GM12878 (cell line): ENCODE data around the gene NCF4. TPM values are rescaled to one million over a fixed set of nuclear protein-coding genes. Genes with fewer than 3 reads are reported as not detected.

Source experiments
- ATF7 ChIP-seq: fragments of 450-650 bp; IDR thresholded peaks from 2 replicates; pipeline ENCODE4 v1.6.1; 2016; ENCODE audit warnings: low read depth, mild to moderate bottlenecking
- BCL11A ChIP-seq: IDR thresholded peaks from 2 replicates; pipeline ENCODE4 v1.6.1; 2011; ENCODE audit warnings: low read depth, low read length
- BHLHE40 ChIP-seq, 2 experiments: fragments of 450-650 bp in 1 of 2; IDR thresholded peaks; 2 replicates each; pipeline ENCODE4 v1.6.1; 2011 to 2017; ENCODE audit warnings: low read depth in 2 of 2, borderline replicate concordance in 1 of 2, improper control_type of control experiment in 1 of 2, low read length in 1 of 2, mild to moderate bottlenecking in 1 of 2
- CHD2 ChIP-seq: IDR thresholded peaks from 2 replicates; pipeline ENCODE4 v1.6.1; 2011; ENCODE audit warnings: low read depth, low read length, improper control_type of control experiment, borderline replicate concordance
- DPF2 ChIP-seq: fragments of 450-650 bp; IDR thresholded peaks from 2 replicates; pipeline ENCODE4 v1.6.1; 2017; ENCODE audit warnings: mild to moderate bottlenecking
- ESRRA ChIP-seq: IDR thresholded peaks from 2 replicates; pipeline ENCODE4 v1.6.1; 2012; ENCODE audit warnings: mild to moderate bottlenecking, low read length, improper control_type of control experiment
- IKZF2 ChIP-seq, 2 experiments: fragments of 450-650 bp; IDR thresholded peaks; 2 replicates each; pipeline ENCODE4 v1.6.1; 2017; ENCODE audit warnings: mild to moderate bottlenecking in 2 of 2, moderate library complexity in 2 of 2
- JUNB ChIP-seq: IDR thresholded peaks from 2 replicates; pipeline ENCODE4 v1.6.1; 2016; ENCODE audit warnings: antibody characterized with exemption, mild to moderate bottlenecking
- KLF5 ChIP-seq: fragments of 450-650 bp; IDR thresholded peaks from 2 replicates; pipeline ENCODE4 v1.6.1; 2014; ENCODE audit warnings: mild to moderate bottlenecking; ENCODE audit not compliant: partially characterized antibody
- MLLT1 ChIP-seq: fragments of 450-650 bp; IDR thresholded peaks from 2 replicates; pipeline ENCODE4 v1.6.1; 2016; ENCODE audit warnings: mild to moderate bottlenecking
- MTA2 ChIP-seq: fragments of 450-650 bp; IDR thresholded peaks from 2 replicates; pipeline ENCODE4 v1.6.1; 2016; ENCODE audit warnings: low read depth, mild to moderate bottlenecking, moderate library complexity
- MTA3 ChIP-seq: IDR thresholded peaks from 2 replicates; pipeline ENCODE4 v1.6.1; 2012; ENCODE audit warnings: low read length, inconsistent platforms, borderline replicate concordance
- MYB ChIP-seq: fragments of 150-350 bp; IDR thresholded peaks from 2 replicates; pipeline ENCODE4 v1.6.1; 2014; ENCODE audit warnings: mild to moderate bottlenecking, low read depth, low read length, borderline replicate concordance
- NR2C2 ChIP-seq: IDR thresholded peaks from 2 replicates; pipeline ENCODE4 v1.6.1; 2011; ENCODE audit warnings: borderline replicate concordance, low read depth; ENCODE audit not compliant: control insufficient read depth, insufficient read length
- PAX8 ChIP-seq: fragments of 450-650 bp; IDR thresholded peaks from 2 replicates; pipeline ENCODE4 v1.6.1; 2017; ENCODE audit warnings: mild to moderate bottlenecking, moderate library complexity
- POU2F2 ChIP-seq: IDR thresholded peaks from 3 replicates; pipeline ENCODE4 v1.6.1; 2011; ENCODE audit warnings: low read depth, mild to moderate bottlenecking, low read length, borderline replicate concordance
- RAD21 ChIP-seq: IDR thresholded peaks from 2 replicates; pipeline ENCODE4 v1.6.1; 2011; ENCODE audit warnings: mild to moderate bottlenecking, low read depth, low read length, moderate library complexity; ENCODE audit not compliant: insufficient read depth
- RELA ChIP-seq: fragments of 450-650 bp; IDR thresholded peaks from 2 replicates; pipeline ENCODE4 v1.8.0; 2014; ENCODE audit warnings: borderline replicate concordance; ENCODE audit not compliant: partially characterized antibody
- RUNX3 ChIP-seq: IDR thresholded peaks from 2 replicates; pipeline ENCODE4 v1.6.1; 2012; ENCODE audit warnings: low read length, inconsistent platforms
- SMARCA5 ChIP-seq: fragments of 450-650 bp; IDR thresholded peaks from 2 replicates; pipeline ENCODE4 v1.6.1; 2017; ENCODE audit warnings: mild to moderate bottlenecking
- SPI1 ChIP-seq: IDR thresholded peaks from 2 replicates; pipeline ENCODE4 v1.6.1; 2011; ENCODE audit warnings: low read depth, mild to moderate bottlenecking, low read length, moderate library complexity, borderline replicate concordance; ENCODE audit not compliant: insufficient read depth
- SUZ12 ChIP-seq: fragments of 200-600 bp; sonication (generic); IDR thresholded peaks from one replicate; pipeline ENCODE4 v1.6.1; 2018; ENCODE audit warnings: antibody characterized with exemption, mild to moderate bottlenecking; ENCODE audit not compliant: unreplicated experiment
- TAF1 ChIP-seq: IDR thresholded peaks from 2 replicates; pipeline ENCODE4 v1.6.1; 2011; ENCODE audit warnings: mild to moderate bottlenecking, low read depth, low read length, borderline replicate concordance
- ZBED1 ChIP-seq: IDR thresholded peaks from 2 replicates; pipeline ENCODE4 v1.6.1; 2016; ENCODE audit warnings: borderline replicate concordance
- ZNF687 ChIP-seq: fragments of 450-650 bp; IDR thresholded peaks from 2 replicates; pipeline ENCODE4 v1.6.1; 2017; ENCODE audit warnings: mild to moderate bottlenecking, moderate library complexity
- polyA plus RNA-seq, 11 experiments: library from polyadenylated mRNA; depleted of rRNA in 4 of 11; unstranded in 6 of 11; stranded (reverse) in 5 of 11; fragments of >200 nt; fragmentation: Nextera tagmentation in 4 of 11; fragmentation: Illumina TruSeq in 1 of 11; extraction: Ambion mirVana in 4 of 11; extraction: Trizol in 1 of 11; gene quantifications; 1 replicate in 1 of 11; 2 replicates in 10 of 11; pipeline versions ENCODE4 v1.2.1 to v1.2.3, GENCODE V29; 2011 to 2016; ENCODE audit warnings: inconsistent platforms in 2 of 11, missing spikeins in 2 of 11, low read depth in 1 of 11
- total RNA-seq, 4 experiments: library from RNA; depleted of rRNA in 3 of 4; stranded (reverse); fragments of >200 nt in 3 of 4; fragmentation: Illumina TruSeq in 1 of 4; extraction: Trizol in 1 of 4; gene quantifications; 2 replicates each; pipeline versions ENCODE4 v1.2.1 to v1.2.3, GENCODE V29; 2013 to 2021

The NCF4 gene
- total and polyA plus RNA-seq, 10 of the 15 experiments (the other 5 are each of a cell fraction or from before 2014, with no cell fraction given): 22.9 to 136 (median 72.5) TPM

GRCh38 chr22:36921309-36922104 lies 60.7 kb downstream of the NCF4 start (continued):
- peak; percentile 94 for TF ChIP-seq SPI1
- TF ChIP-seq SUZ12: no peak
- no peak for TF ChIP-seq NR2C2
- peak; percentile 91 for TF ChIP-seq ZNF687
- peak; percentile 75; the same call in 1 of the 2 replicates for TF ChIP-seq DPF2
- TF ChIP-seq MLLT1: peak; percentile 91
- peak; percentile 71; the same call in 1 of the 2 replicates for TF ChIP-seq MTA2
- 0 out of 2 replicates have a peak, but pooled peaks have one; percentile 31 for TF ChIP-seq JUNB
- TF ChIP-seq KLF5: no peak
- TF ChIP-seq ATF7: peak; percentile 51; the same call in 1 of the 2 replicates
- 0 out of 2 replicates have a peak, but pooled peaks have one; percentile 12 for TF ChIP-seq CHD2
- peak in 1 of 2 experiments; percentile 28; a peak in 1 of 4 replicates for TF ChIP-seq BHLHE40 (IDR thresholded peaks at IDR 0.05; ENCODE audit: borderline replicate concordance in 1 of 2, low read depth in 2 of 2, low read length in 1 of 2)
- TF ChIP-seq RUNX3: 0 out of 2 replicates have a peak, but pooled peaks have one; percentile 35
- 0 out of 2 replicates have a peak, but pooled peaks have one; percentile 40 for TF ChIP-seq TAF1
- peak; percentile 31; the same call in 1 of the 2 replicates for TF ChIP-seq ZBED1
- peak; percentile 84 to 89 for TF ChIP-seq IKZF2 (IDR thresholded peaks at IDR 0.05)
- no peak for TF ChIP-seq ESRRA
- TF ChIP-seq SMARCA5: peak; percentile 24
- no peak for TF ChIP-seq MTA3
- TF ChIP-seq RELA: peak; percentile 96
- no peak for TF ChIP-seq MYB
- TF ChIP-seq POU2F2: no peak; the same call in 2 of the 3 replicates
- TF ChIP-seq PAX8: peak; percentile 97; the same call in 1 of the 2 replicates
- peak; percentile 56 for TF ChIP-seq BCL11A
- 0 out of 2 replicates have a peak, but pooled peaks have one; percentile 4 for TF ChIP-seq RAD21
